GM19372 (cell line): ENCODE results near the gene GMPPA.

Experiments used
- ATAC-seq: cut with Tn5 transposase; IDR thresholded peaks from one replicate; pipeline ENCODE4 v1.9.1; 2021; ENCODE audit warnings: mild to moderate bottlenecking, low read depth, moderate library complexity; ENCODE audit not compliant: unreplicated experiment

The GMPPA gene

GRCh38 chr2:219553168-219553417 is 54.4 kb downstream of the GMPPA start:
- no peak for ATAC-seq

- ATAC-seq: no peak
These were observed 54.8 kb downstream of the GMPPA start for GRCh38 chr2:219553463-219553963.

- no peak for ATAC-seq
These were observed 55.7 kb downstream of the GMPPA start for GRCh38 chr2:219554350-219554749.

- ATAC-seq: no peak
These were observed 57.3 kb downstream of the GMPPA start for GRCh38 chr2:219555956-219556355.

- ATAC-seq: no peak
These were observed 57.7 kb downstream of the GMPPA start for GRCh38 chr2:219556413-219556812.
